MCF 10A (cell line): ENCODE data around the gene CUBN. TPM values are rescaled to one million over a fixed set of nuclear protein-coding genes. Genes with fewer than 3 reads are reported as not detected.

Experiments used
- BruUV-seq: library from RNA; stranded (reverse); fragments of 400-500 nt; replicated peaks from 2 replicates; lab custom pipeline; 2021; lab: Mats Ljungman, UMichigan
- CTCF ChIA-PET: fragments of 300-600 bp; sonication (Branson Sonifier 250); formaldehyde crosslinking; extraction: SDS; loops from one replicate; lab custom pipeline; 2021; ENCODE audit warnings: antibody characterized with exemption, inconsistent platforms; lab: Yijun Ruan, JAX
- POLR2A ChIA-PET: fragments of 300-600, 350-650 bp; sonication (Branson Sonifier 250); formaldehyde crosslinking; extraction: SDS; loops from one replicate; lab custom pipeline; 2020; ENCODE audit warnings: antibody characterized with exemption, inconsistent platforms; lab: Yijun Ruan, JAX
- DNase-seq: peaks from one replicate; pipeline ENCODE4 v3.0.0-alpha.2; 2018; ENCODE audit not compliant: unreplicated experiment
- H3K27ac Mint-ChIP-seq: one replicate; pipeline ENCODE4 v1.8.0; 2022; ENCODE audit warnings: mild to moderate bottlenecking, low read depth, mixed read lengths; ENCODE audit not compliant: unreplicated experiment
- H3K27me3 Mint-ChIP-seq: one replicate; pipeline ENCODE4 v1.8.0; 2022; ENCODE audit warnings: mixed read lengths; ENCODE audit not compliant: insufficient read depth, unreplicated experiment
- H3K36me3 Mint-ChIP-seq: one replicate; pipeline ENCODE4 v1.8.0; 2022; ENCODE audit warnings: mild to moderate bottlenecking, moderate library complexity, mixed read lengths; ENCODE audit not compliant: insufficient read depth, unreplicated experiment
- H3K4me1 Mint-ChIP-seq: one replicate; pipeline ENCODE4 v1.8.0; 2022; ENCODE audit warnings: mixed read lengths; ENCODE audit not compliant: insufficient read depth, unreplicated experiment
- H3K4me3 Mint-ChIP-seq: one replicate; pipeline ENCODE4 v1.8.0; 2022; ENCODE audit warnings: mild to moderate bottlenecking, moderate library complexity, mixed read lengths; ENCODE audit not compliant: unreplicated experiment
- H3K9me3 Mint-ChIP-seq: one replicate; pipeline ENCODE4 v1.8.0; 2022; ENCODE audit warnings: mixed read lengths; ENCODE audit not compliant: unreplicated experiment
- CTCF ChIP-seq: fragments of 200-600 bp; IDR thresholded peaks from one replicate; pipeline ENCODE4 v1.8.0; 2022; ENCODE audit warnings: antibody characterized with exemption, mild to moderate bottlenecking; ENCODE audit not compliant: unreplicated experiment
- intact Hi-C: fragments of 100-400 bp; cut with micrococcal nuclease; formaldehyde crosslinking; loops from 2 replicates; pipeline ENCODE4 v1.14.1; 2022
- total RNA-seq: library from RNA; stranded (reverse); gene quantifications from 2 replicates; pipeline ENCODE4 v1.2.3, GENCODE V29; 2022

Gene CUBN
- total RNA-seq, 1 experiment from 2014 or later = 1.3 TPM

GRCh38 chr10:16904639-16905061 is 225.0 kb downstream of the CUBN start:
- intact Hi-C loops = no loop called here

GRCh38 chr10:16904049-16904448 is 225.6 kb downstream of the CUBN start:
- ChIA-PET POLR2A (interaction anchor here (0.7 kb wide), 1 partner anchor 13 kb away, joined by 3 read pairs; no protein-coding TSS in a partner anchor), CTCF (interaction anchor here (0.6 kb wide), 1 partner anchor 692 kb away, joined by 3 read pairs; no protein-coding TSS in a partner anchor)
- Mint-ChIP-seq H3K9me3 (no peaks in the 10 kb centered on the region), H3K27me3 (no peaks in the 10 kb centered on the region), H3K4me1 (no peaks in the 10 kb centered on the region), H3K4me3 (no peak overlapping the region), H3K27ac (no peak overlapping the region), H3K36me3 (no peaks in the 10 kb centered on the region)
- intact Hi-C loops = no loop called here
- TF ChIP-seq CTCF = no peak
- DNase-seq = no peak
- BruUV-seq = no TSS peak

More at GRCh38 chr10:16904639-16905061, 225.0 kb downstream of the CUBN start:
- Mint-ChIP-seq H3K27me3 (no peaks in the 10 kb centered on the region), H3K9me3 (no peaks in the 10 kb centered on the region), H3K4me3 (no peak overlapping the region), H3K4me1 (no peaks in the 10 kb centered on the region), H3K27ac (no peak overlapping the region), H3K36me3 (no peaks in the 10 kb centered on the region)
- POLR2A ChIA-PET = no interaction called here
- BruUV-seq = no TSS peak
- CTCF ChIA-PET = no interaction called here
- no peak for TF ChIP-seq CTCF
- no peak for DNase-seq

GRCh38 chr10:16902606-16903005 is 227.0 kb downstream of the CUBN start:
- TF ChIP-seq CTCF = no peak
- intact Hi-C loops = no loop called here
- Mint-ChIP-seq H3K27me3 (no peaks in the 10 kb centered on the region), H3K4me1 (no peaks in the 10 kb centered on the region), H3K4me3 (no peak overlapping the region), H3K9me3 (no peaks in the 10 kb centered on the region), H3K36me3 (no peaks in the 10 kb centered on the region), H3K27ac (no peak overlapping the region)
- ChIA-PET POLR2A (no interaction called here), CTCF (no interaction called here)
- no TSS peak for BruUV-seq
- no peak for DNase-seq

- Mint-ChIP-seq H3K4me3 (no peak overlapping the region), H3K4me1 (no peaks in the 10 kb centered on the region), H3K9me3 (no peaks in the 10 kb centered on the region), H3K27me3 (no peaks in the 10 kb centered on the region), H3K27ac (no peak overlapping the region), H3K36me3 (no peaks in the 10 kb centered on the region)
- BruUV-seq = no TSS peak
- no peak for DNase-seq
- intact Hi-C loops = no loop called here
- TF ChIP-seq CTCF = no peak
- CTCF ChIA-PET = no interaction called here
- POLR2A ChIA-PET = interaction anchor here (0.6 kb wide), 1 partner anchor 1297 kb away, joined by 3 read pairs; no protein-coding TSS in a partner anchor
Measured at GRCh38 chr10:16901106-16901505, 228.5 kb downstream of the CUBN start.
